Urothelium cell line (cell line): ENCODE results near the gene ANXA2.

Experiments
- DNase-seq: peaks from one replicate; pipeline ENCODE4 v3.0.0; 2011; ENCODE audit warnings: low spot score, mixed read lengths
- FAIRE-seq: peaks from 2 replicates; lab custom pipeline; 2011; peaks lifted over from hg19 to GRCh38; lab: Jason Lieb, UNC

ANXA2 gene

DNA sequence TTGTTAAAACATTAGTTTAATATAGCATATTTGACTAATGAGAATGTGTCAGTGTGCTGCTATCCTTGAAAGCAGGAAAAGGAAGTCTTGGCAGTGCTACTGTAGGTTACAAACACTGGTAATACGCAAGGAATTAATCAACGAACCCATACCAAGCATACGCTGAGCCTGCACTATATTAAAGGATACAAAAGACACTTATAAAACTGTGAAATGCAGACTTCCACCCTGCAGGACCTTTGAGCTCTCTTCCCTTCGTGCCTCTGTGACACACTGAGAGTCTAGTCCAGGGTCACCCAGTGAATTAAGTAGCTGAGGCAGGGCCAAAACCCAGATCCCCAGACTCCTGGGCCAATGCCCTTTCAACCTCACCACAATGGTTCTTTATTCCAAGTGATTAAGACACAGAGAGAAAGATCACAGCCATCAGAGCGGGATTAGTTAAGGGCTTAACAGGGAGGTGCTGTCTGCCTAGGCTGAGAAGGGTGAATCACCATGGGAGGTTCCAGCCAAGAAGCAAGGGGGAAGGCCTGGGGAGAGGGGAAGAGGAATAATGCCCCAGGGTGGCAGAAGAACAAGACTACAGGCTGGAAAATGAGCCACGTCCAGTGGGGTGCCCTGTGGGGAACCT, 6.8 kb downstream of the ANXA2 start:
- DNase-seq (peak; percentile 72), FAIRE-seq (no peak)

- FAIRE-seq (no peak), DNase-seq (no peak)
These were observed 7.6 kb downstream of the ANXA2 start for GRCh38 chr15:60390231-60390630.

DNA sequence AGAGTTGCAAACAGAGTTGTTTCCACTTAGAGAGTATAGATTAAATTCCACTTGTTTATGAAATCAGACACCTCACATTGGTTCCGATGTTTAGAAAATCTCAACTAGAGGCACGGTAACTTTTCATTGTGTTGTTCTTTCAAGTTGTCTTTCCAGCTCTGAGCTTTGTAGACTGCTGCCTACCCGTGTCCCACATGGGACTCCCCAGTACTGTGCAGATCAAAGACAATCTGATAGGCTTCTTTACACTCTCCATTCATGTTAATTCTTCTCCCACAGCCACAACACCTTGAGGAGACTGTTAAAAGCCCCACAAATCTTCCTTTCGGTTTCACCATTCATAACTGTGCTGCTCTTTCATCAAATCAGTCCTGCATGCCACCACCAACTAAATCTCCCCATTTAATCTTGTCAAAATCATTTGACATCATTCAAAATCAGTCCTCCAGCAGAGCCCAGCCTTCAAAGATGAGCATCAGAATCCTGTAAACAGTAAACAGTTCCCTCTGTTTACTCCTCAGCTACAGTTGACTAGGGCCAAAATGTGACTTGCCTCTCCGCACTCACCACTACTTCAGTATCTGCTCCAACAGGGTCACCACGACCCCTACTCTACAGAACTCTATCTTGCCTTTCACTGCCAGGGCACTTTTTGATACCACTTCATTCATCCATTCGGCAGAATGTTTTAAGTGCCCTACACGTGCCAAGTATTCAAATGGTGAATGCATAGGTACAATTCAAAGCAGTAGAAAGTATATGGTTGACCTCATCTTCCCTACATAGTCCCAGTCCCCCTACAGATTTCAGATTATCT, 8.3 kb downstream of the ANXA2 start:
- no peak for FAIRE-seq

GRCh38 chr15:60387321-60387720, 10.5 kb downstream of the ANXA2 start:
- no peak for DNase-seq
- FAIRE-seq, result no peak

More for the DNA sequence above, 8.3 kb downstream of the ANXA2 start:
- DNase-seq, result no peak

DNA sequence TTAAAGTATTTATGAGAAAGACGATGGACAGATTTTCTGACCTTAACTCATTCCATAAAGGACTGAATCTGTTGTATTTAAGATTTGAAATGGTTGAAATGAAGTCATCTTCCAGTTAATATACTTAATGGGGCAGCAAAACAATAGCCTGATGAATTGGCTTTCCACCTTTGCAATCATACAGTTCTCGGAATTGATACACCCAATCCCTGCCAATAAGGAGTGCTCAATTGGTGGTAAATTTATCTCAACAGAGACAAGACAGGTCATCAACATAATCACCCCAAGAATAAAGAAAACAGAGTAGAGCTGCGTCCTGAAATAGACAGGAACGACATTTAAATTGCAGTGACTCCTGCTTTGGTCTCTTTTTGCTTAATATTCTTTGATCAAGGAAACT, 11.2 kb downstream of the ANXA2 start:
- no peak for FAIRE-seq
- no peak for DNase-seq

DNA sequence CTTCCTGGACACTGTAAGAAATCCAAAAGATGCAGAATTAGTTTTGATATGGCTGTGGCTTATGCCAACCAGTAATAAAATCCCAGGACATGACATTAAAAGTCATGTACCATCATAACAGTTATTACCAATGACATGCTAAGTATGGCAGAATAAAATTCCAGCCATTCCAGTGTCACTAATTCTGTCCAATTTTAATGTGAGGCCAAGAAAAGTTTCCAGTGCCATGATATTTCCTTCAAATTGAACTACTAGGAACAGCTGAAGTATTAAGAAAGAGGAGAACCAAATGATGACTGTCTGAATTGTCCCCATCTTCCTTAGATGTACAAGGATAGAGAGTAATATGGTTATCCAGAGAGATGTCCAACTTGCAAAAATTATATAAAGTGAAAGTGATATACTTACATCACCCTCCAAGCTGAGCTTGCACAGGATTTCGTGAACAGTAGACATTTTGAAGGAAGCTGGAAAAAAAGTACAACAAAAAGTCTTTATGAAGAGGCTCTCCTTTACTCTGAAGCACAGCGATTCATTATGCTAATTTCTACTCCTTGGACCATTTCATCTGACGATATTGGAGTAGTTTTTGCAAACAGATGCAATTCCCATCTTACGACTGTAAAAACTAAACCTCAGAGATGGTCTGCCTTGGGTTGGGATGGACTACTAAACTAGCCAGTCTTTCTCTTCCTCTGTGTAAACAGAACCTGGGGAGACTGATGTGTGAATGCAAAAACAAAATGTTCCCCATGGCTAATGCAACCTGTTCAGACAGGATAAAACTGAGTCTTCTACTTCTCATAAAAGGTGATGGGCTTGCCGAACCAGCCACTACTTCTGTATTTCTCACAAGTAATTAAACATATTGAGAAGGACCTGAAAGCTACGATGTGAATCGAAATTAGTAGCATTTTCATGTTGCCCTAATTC, 11.9 kb downstream of the ANXA2 start:
- FAIRE-seq (no peak), DNase-seq (no peak)

DNA sequence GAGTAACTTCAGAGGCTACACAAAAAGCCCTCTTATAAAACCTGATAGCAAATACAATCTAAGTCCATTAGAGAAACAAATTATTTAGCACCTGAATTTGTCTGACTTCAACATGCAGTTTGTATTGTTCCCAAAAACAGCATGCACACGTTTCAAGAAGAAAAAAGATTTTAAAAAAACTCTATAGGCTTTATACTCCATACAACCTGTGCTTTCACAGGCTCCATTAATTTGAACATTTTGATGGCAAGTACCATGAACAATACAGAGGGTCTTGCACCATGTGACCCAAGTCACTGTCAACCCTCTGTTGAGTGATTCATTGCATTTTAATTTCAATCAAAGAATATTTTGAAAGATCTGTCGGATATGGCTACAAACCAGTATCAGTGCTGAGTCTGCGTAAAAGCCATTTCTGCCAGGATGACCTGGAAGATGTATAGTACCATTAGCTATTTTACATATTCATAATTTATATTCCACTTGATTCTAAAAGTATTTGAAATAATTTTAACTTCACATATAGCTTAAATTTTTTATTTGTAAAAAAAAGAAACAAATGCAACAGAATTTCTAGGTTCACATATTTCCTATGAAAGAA, 13.2 kb downstream of the ANXA2 start:
- no peak for DNase-seq
- FAIRE-seq, result no peak

GRCh38 chr15:60384053-60384452, 13.7 kb downstream of the ANXA2 start:
- FAIRE-seq, result no peak

DNA sequence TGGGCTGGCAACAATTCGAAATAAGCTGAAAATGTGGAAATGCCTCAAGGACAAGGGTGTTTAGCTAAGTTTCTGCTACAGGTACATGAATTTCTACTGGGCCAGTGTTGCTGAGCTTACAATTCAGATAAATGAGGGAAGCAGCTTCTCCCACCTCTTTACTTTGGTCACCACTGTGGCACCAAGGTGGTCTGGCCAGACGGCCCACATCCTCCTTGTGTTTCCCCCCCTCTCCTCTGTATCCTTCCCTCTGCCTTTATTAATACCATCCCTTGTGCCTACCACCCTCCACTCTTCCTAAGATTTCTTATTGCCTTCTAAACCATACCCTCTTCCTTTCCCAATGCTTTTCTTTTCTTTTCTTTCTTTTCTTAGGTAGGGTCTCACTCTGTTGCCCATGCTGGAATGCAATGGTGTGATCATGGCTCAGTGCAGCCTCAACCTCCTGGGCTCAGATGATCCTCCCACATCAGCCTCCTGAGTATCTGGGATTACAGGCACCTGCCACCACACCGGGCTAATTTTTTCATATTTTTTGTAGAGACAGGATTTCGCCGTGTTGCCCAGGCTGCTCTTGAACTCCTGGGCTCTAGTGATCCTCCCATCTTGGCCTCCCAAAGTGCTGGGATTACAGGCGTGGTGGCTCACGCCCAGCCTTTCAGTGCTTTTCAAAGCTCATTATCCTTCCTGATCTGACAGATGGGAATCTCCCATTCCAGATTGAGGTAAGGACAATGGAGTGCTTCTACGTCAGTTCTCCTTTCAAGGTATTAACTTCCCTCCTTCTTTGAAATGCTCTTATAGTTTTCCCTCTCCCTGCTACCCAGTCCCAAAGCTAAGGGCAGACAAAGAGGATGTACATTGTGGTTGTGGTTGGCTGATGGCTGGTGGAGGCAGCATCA, 14.8 kb downstream of the ANXA2 start:
- DNase-seq (no peak), FAIRE-seq (no peak)

More at GRCh38 chr15:60384053-60384452, 13.7 kb downstream of the ANXA2 start:
- no peak for DNase-seq

GRCh38 chr15:60381148-60381788, 16.5 kb downstream of the ANXA2 start:
- FAIRE-seq (no peak), DNase-seq (no peak)

DNA sequence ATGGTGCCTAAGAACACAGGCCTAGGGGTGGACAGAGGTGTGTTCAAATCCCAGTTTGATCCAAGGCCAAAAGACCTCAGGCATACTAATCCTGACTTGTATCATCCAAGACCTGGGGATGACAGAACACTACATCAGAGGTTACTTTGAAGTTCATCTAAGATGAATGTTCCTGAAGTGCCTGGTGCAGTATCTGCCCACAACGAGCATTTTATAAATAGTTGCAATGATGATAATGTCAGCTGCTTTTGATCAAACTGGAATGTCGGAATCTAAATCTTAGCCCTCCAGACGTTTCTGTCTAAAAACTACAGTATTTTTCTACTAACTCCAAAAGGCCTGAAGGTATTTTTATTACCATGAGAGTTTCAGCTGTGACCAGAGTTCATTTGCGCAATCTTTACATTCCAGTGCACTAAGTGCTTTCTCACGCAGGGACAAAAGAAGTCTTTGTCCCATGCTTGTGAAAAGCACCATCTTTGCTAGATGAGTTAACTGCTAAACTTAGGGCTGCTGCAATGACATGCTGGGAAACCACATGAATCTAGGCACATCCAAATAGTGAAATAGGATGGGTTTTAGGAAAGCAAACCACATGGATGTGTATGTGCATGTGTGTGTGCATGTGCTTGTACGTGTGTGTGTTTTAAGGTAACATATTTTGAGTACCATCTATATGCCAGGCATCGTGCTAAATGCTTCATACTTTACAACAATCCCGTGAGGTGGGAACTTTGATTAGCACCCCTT, 18.1 kb downstream of the ANXA2 start:
- FAIRE-seq, result peak; percentile 20
- peak; percentile 60 for DNase-seq

GRCh38 chr15:60379185-60379524, 18.6 kb downstream of the ANXA2 start:
- DNase-seq (no peak), FAIRE-seq (no peak)

- FAIRE-seq, result peak; percentile 53
- no peak for DNase-seq
These were observed 21.1 kb downstream of the ANXA2 start for GRCh38 chr15:60376677-60377095.

- FAIRE-seq (no peak), DNase-seq (no peak)
These were observed 22.5 kb downstream of the ANXA2 start for GRCh38 chr15:60375306-60375705.

GRCh38 chr15:60374628-60375081, 23.1 kb downstream of the ANXA2 start:
- peak; percentile 88 for DNase-seq
- no peak for FAIRE-seq

- FAIRE-seq (no peak), DNase-seq (no peak)
These were observed 23.6 kb downstream of the ANXA2 start for GRCh38 chr15:60374209-60374608.

DNA sequence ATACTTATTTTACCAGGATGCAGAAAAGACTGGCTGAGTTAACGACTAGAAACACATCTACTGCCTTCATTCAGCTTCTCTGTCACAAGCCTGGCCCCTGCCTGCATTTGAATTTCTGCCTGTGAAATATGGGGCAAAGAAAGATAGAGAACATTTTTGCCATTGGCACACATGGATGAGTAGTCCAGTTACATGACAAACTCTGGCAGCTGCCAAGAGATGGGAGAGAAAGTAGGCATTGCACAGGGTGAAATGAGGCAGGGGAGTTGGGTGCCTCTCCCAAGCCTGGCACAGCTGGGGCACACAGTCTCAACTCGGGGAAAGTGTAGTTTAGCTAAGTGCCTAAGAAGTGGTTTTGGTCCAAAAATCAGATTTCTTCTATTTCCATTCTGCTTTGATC, 24.0 kb downstream of the ANXA2 start:
- no peak for FAIRE-seq

DNA sequence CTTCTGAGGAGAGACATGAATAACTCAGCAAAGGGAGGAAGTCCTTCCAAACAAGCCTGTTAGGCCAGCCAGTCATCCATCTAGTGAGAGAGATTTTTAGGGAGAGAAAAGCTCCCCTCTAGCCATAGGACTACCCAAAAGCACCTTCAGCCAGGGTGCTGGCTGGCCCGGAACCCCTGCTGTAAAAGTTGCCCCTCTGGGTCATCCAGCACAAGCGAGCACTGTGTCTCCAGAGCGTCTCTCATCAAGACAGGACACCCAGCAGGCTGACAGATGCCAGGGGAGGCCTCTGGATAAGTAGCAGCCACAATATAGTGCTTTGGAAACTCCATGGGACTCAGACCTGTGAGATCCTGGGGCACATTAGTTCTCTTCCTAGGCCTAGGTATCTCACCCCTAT, 24.5 kb downstream of the ANXA2 start:
- FAIRE-seq (no peak), DNase-seq (no peak)

More for the DNA sequence above, 24.0 kb downstream of the ANXA2 start:
- no peak for DNase-seq

- no peak for FAIRE-seq
- DNase-seq, result no peak
These were observed 25.0 kb downstream of the ANXA2 start for GRCh38 chr15:60372756-60373155.
